SK-N-SH (cell line): ENCODE results near the gene PVRIG. TPM values are rescaled to one million over a fixed set of nuclear protein-coding genes. Genes with fewer than 3 reads are reported as not detected.

Experiments used
- CTCF ChIA-PET: fragments of 300-600, 350-600 bp; formaldehyde crosslinking; extraction: SDS; loops from one replicate; lab custom pipeline; 2021; lab: Yijun Ruan, JAX
- POLR2A ChIA-PET: fragments of 350-600 bp; sonication (Branson Sonifier 250); formaldehyde crosslinking; extraction: SDS; loops from one replicate; lab custom pipeline; 2020; ENCODE audit warnings: antibody characterized with exemption, inconsistent platforms; lab: Yijun Ruan, JAX
- DNase-seq: peaks from one replicate; pipeline ENCODE4 v3.0.0; 2012
- H2AFZ ChIP-seq: fragments of 200-600 bp; sonication (generic); 2 replicates; pipeline ENCODE4 v1.8.1; 2016; ENCODE audit warnings: antibody characterized with exemption, mild to moderate bottlenecking, low read depth
- H3F3A ChIP-seq: fragments of 200-600 bp; sonication (generic); replicated peaks from 2 replicates; pipeline ENCODE3; 2016; ENCODE audit warnings: antibody characterized with exemption, mild to moderate bottlenecking; ENCODE audit not compliant: insufficient read depth
- H3K27ac ChIP-seq, 2 experiments: fragments of 200-500 bp in 1 of 2; fragments of 200-600 bp in 1 of 2; sonication (Bioruptor generic) in 1 of 2; sonication (generic), shearing (Covaris generic) in 1 of 2; 2 replicates each; pipeline versions ENCODE4 v1.5.1 to v1.6.1; 2014 to 2016; ENCODE audit warnings: low read depth in 2 of 2, inconsistent platforms in 1 of 2, low read length in 1 of 2, mild to moderate bottlenecking in 1 of 2, mixed read lengths in 1 of 2
- H3K27me3 ChIP-seq: fragments of 200-600 bp; sonication (generic), shearing (Covaris generic); 2 replicates; pipeline ENCODE4 v1.6.1; 2016; ENCODE audit warnings: mixed run types; ENCODE audit not compliant: insufficient read depth
- H3K36me3 ChIP-seq, 2 experiments: fragments of 200-500 bp in 1 of 2; fragments of 200-600 bp in 1 of 2; sonication (Bioruptor generic) in 1 of 2; sonication (generic) in 1 of 2; replicated peaks in 1 of 2; 2 replicates each; pipeline versions ENCODE3 to v1.5.1; 2014 to 2016; ENCODE audit warnings: low read length in 1 of 2, mild to moderate bottlenecking in 1 of 2; ENCODE audit not compliant: insufficient read depth in 2 of 2, control insufficient read depth in 1 of 2
- H3K4me1 ChIP-seq, 2 experiments: fragments of 200-500 bp in 1 of 2; fragments of 200-600 bp in 1 of 2; sonication (Bioruptor generic) in 1 of 2; sonication (generic), shearing (Covaris generic) in 1 of 2; 2 replicates each; pipeline versions ENCODE4 v1.5.1 to v1.6.1; 2014 to 2016; ENCODE audit warnings: low read depth in 1 of 2, low read length in 1 of 2, mixed run types in 1 of 2; ENCODE audit not compliant: insufficient read depth in 2 of 2, control insufficient read depth in 1 of 2
- H3K4me2 ChIP-seq: fragments of 200-600 bp; sonication (generic), shearing (Covaris generic); 2 replicates; pipeline ENCODE4 v1.6.1; 2017; ENCODE audit warnings: mixed run types
- H3K4me3 ChIP-seq, 2 experiments: fragments of 200-500 bp in 1 of 2; fragments of 200-600 bp in 1 of 2; sonication (Bioruptor generic) in 1 of 2; sonication (generic), shearing (Covaris generic) in 1 of 2; 2 replicates each; pipeline versions ENCODE4 v1.5.1 to v1.8.1; 2014 to 2016; ENCODE audit warnings: low read depth in 2 of 2, inconsistent platforms in 1 of 2, low read length in 1 of 2, mild to moderate bottlenecking in 1 of 2, mixed read lengths in 1 of 2, moderate library complexity in 1 of 2
- H3K79me2 ChIP-seq: fragments of 200-600 bp; sonication (generic); 2 replicates; pipeline ENCODE4 v1.8.1; 2017; ENCODE audit warnings: mild to moderate bottlenecking; ENCODE audit not compliant: insufficient read depth
- H3K9ac ChIP-seq: fragments of 200-600 bp; sonication (generic); 2 replicates; pipeline ENCODE4 v1.6.1; 2017; ENCODE audit warnings: mixed run types
- H3K9me2 ChIP-seq: fragments of 200-600 bp; sonication (generic); 2 replicates; pipeline ENCODE4 v1.6.1; 2017; ENCODE audit warnings: mixed run types
- H3K9me3 ChIP-seq: fragments of 200-600 bp; sonication (generic); 2 replicates; pipeline ENCODE4 v1.6.1; 2017; ENCODE audit warnings: mixed run types, mild to moderate bottlenecking, moderate library complexity
- H4K20me1 ChIP-seq: fragments of 200-600 bp; sonication (generic); 2 replicates; pipeline ENCODE4 v1.6.1; 2017; ENCODE audit warnings: mild to moderate bottlenecking, mixed run types; ENCODE audit not compliant: insufficient read depth
- ELF1 ChIP-seq: IDR thresholded peaks from 2 replicates; pipeline ENCODE4 v1.4.0; 2012
- EP300 ChIP-seq, 2 experiments: IDR thresholded peaks; 2 replicates each; pipeline versions ENCODE4 v1.4.0 to v1.6.1; 2012; ENCODE audit warnings: borderline replicate concordance in 1 of 2, low read depth in 1 of 2, low read length in 1 of 2
- FOXJ3 ChIP-seq: sonication (generic); formaldehyde crosslinking; IDR thresholded peaks from 2 replicates; pipeline ENCODE4 v1.5.1; 2020; ENCODE audit warnings: mild to moderate bottlenecking, missing genetic modification reagents
- GABPA ChIP-seq: IDR thresholded peaks from 2 replicates; pipeline ENCODE4 v1.4.0; 2012; ENCODE audit warnings: low read depth, mild to moderate bottlenecking
- MXI1 ChIP-seq: IDR thresholded peaks from 2 replicates; pipeline ENCODE4 v1.6.1; 2012; ENCODE audit warnings: mild to moderate bottlenecking, low read depth, low read length, improper control_type of control experiment
- NFIC ChIP-seq: IDR thresholded peaks from 2 replicates; pipeline ENCODE4 v1.4.0; 2012; ENCODE audit warnings: borderline replicate concordance
- NRF1 ChIP-seq: IDR thresholded peaks from 2 replicates; pipeline ENCODE4 v1.6.1; 2012; ENCODE audit warnings: low read depth, mild to moderate bottlenecking, low read length
- POLR2AphosphoS5 ChIP-seq: IDR thresholded peaks from 2 replicates; pipeline ENCODE4 v1.6.1; 2012; ENCODE audit warnings: low read depth, low read length
- RAD21 ChIP-seq: IDR thresholded peaks from 2 replicates; pipeline ENCODE4 v1.6.1; 2012; ENCODE audit warnings: mild to moderate bottlenecking, low read length
- RCOR1 ChIP-seq: fragments of 150-350 bp; IDR thresholded peaks from 2 replicates; pipeline ENCODE4 v1.6.1; 2017; ENCODE audit warnings: antibody characterized with exemption, low read length
- RFX5 ChIP-seq: IDR thresholded peaks from 2 replicates; pipeline ENCODE4 v1.6.1; 2012; ENCODE audit warnings: mild to moderate bottlenecking, improper control_type of control experiment, low read length
- RXRA ChIP-seq: IDR thresholded peaks from 2 replicates; pipeline ENCODE4 v1.4.0; 2012; ENCODE audit warnings: low read depth, mild to moderate bottlenecking, borderline replicate concordance
- SIN3A ChIP-seq: IDR thresholded peaks from 2 replicates; pipeline ENCODE4 v1.6.1; 2012; ENCODE audit warnings: low read depth, mild to moderate bottlenecking, low read length, moderate library complexity, borderline replicate concordance
- TEAD4 ChIP-seq: IDR thresholded peaks from 2 replicates; pipeline ENCODE4 v1.4.0; 2012; ENCODE audit warnings: mild to moderate bottlenecking, borderline replicate concordance; ENCODE audit not compliant: insufficient read depth
- YY1 ChIP-seq: IDR thresholded peaks from 2 replicates; pipeline ENCODE4 v1.4.0; 2012; ENCODE audit warnings: low read depth, mild to moderate bottlenecking
- ZBTB33 ChIP-seq: IDR thresholded peaks from 2 replicates; pipeline ENCODE4 v1.4.0; 2012; ENCODE audit warnings: low read depth, borderline replicate concordance
- WGBS: methylation state at CpG from one replicate; pipeline ENCODE4 v1.1.6; 2017; ENCODE audit warnings: low lambda C conversion rate; 5-methylcytosine and 5-hydroxymethylcytosine counted together
- polyA plus RNA-seq, 3 experiments: library from polyadenylated mRNA; depleted of rRNA; stranded (reverse); fragments of >200 nt; gene quantifications; 2 replicates each; pipeline ENCODE4 v1.2.3, GENCODE V29; 2012
- TF ChIP-seq, protein P1 (sequence below): IDR thresholded peaks from 2 replicates; pipeline ENCODE4 v1.6.1; 2012; ENCODE audit warnings: mild to moderate bottlenecking, low read depth, low read length, moderate library complexity
- TF ChIP-seq, protein P2 (sequence below): fragments of 150-350 bp; IDR thresholded peaks from 2 replicates; pipeline ENCODE4 v1.6.1; 2016; ENCODE audit warnings: mild to moderate bottlenecking, low read depth, low read length
- TF ChIP-seq, protein P3 (sequence below): fragments of 200-600 bp; sonication (generic); IDR thresholded peaks from 2 replicates; pipeline ENCODE4 v1.6.1; 2017; ENCODE audit warnings: antibody characterized with exemption, mild to moderate bottlenecking, moderate library complexity

PVRIG gene
- polyA plus RNA-seq, 1 of the 3 experiments (the other 2 are of a cell fraction) = not detected

- WGBS = 83% methylated on average over 15 of the region's 61 CpGs
- H3K27me3 ChIP-seq = no peaks in the 10 kb centered on the region
- POLR2A ChIA-PET = no interaction called here
- peaks cover 18% of the 10 kb centered on the region for H3F3A ChIP-seq
- no peak overlapping the region for H3K4me3 ChIP-seq
- H3K9me2 ChIP-seq = no peaks in the 10 kb centered on the region
- H3K4me1 ChIP-seq = peaks cover 0 to 27% of the 10 kb centered on the region in 2 experiments; a peak in 1 of 4 replicates
- no peak overlapping the region for H3K27ac ChIP-seq
- no peak for DNase-seq
- H4K20me1 ChIP-seq = no peaks in the 10 kb centered on the region
- TF ChIP-seq YY1 (no peak), NFIC (no peak), ELF1 (no peak), SIN3A (no peak), MXI1 (no peak), RXRA (no peak), FOXJ3 (CRISPR knock-in tag) (no peak), NRF1 (no peak)
- TF ChIP-seq, protein P1, sequence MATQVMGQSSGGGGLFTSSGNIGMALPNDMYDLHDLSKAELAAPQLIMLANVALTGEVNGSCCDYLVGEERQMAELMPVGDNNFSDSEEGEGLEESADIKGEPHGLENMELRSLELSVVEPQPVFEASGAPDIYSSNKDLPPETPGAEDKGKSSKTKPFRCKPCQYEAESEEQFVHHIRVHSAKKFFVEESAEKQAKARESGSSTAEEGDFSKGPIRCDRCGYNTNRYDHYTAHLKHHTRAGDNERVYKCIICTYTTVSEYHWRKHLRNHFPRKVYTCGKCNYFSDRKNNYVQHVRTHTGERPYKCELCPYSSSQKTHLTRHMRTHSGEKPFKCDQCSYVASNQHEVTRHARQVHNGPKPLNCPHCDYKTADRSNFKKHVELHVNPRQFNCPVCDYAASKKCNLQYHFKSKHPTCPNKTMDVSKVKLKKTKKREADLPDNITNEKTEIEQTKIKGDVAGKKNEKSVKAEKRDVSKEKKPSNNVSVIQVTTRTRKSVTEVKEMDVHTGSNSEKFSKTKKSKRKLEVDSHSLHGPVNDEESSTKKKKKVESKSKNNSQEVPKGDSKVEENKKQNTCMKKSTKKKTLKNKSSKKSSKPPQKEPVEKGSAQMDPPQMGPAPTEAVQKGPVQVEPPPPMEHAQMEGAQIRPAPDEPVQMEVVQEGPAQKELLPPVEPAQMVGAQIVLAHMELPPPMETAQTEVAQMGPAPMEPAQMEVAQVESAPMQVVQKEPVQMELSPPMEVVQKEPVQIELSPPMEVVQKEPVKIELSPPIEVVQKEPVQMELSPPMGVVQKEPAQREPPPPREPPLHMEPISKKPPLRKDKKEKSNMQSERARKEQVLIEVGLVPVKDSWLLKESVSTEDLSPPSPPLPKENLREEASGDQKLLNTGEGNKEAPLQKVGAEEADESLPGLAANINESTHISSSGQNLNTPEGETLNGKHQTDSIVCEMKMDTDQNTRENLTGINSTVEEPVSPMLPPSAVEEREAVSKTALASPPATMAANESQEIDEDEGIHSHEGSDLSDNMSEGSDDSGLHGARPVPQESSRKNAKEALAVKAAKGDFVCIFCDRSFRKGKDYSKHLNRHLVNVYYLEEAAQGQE = no peak
- TF ChIP-seq, protein P2, sequence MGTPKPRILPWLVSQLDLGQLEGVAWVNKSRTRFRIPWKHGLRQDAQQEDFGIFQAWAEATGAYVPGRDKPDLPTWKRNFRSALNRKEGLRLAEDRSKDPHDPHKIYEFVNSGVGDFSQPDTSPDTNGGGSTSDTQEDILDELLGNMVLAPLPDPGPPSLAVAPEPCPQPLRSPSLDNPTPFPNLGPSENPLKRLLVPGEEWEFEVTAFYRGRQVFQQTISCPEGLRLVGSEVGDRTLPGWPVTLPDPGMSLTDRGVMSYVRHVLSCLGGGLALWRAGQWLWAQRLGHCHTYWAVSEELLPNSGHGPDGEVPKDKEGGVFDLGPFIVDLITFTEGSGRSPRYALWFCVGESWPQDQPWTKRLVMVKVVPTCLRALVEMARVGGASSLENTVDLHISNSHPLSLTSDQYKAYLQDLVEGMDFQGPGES = no peak
- no peak overlapping the region for H3K9ac ChIP-seq
- no peak overlapping the region for H2AFZ ChIP-seq
- peaks cover 6 to 21% of the 10 kb centered on the region in 2 experiments for H3K36me3 ChIP-seq
- H3K79me2 ChIP-seq = peaks cover 8% of the 10 kb centered on the region; the same call in 1 of the 2 replicates
- CTCF ChIA-PET = interaction anchor here (2.7 kb wide), 1 partner anchor 40 kb away, joined by 11 read pairs; no protein-coding TSS in a partner anchor
- H3K4me2 ChIP-seq = no peak overlapping the region
- no peaks in the 10 kb centered on the region for H3K9me3 ChIP-seq
Measured at GRCh38 chr7:100171087-100171681, 48.6 kb upstream of the PVRIG start.

GRCh38 chr7:100171840-100172239 is 47.9 kb upstream of the PVRIG start:
- Histone ChIP-seq H3K36me3 (peaks cover 6 to 21% of the 10 kb centered on the region in 2 experiments), H3K9me3 (no peaks in the 10 kb centered on the region), H3K27me3 (no peaks in the 10 kb centered on the region), H3K4me2 (no peak overlapping the region), H3K4me3 (no peak overlapping the region), H3F3A (peaks cover 18% of the 10 kb centered on the region), H3K79me2 (peaks cover 13% of the 10 kb centered on the region), H3K9me2 (no peaks in the 10 kb centered on the region), H3K9ac (no peak overlapping the region), H3K27ac (no peak overlapping the region), H2AFZ (no peak overlapping the region), H4K20me1 (no peaks in the 10 kb centered on the region), H3K4me1 (peaks cover 0 to 31% of the 10 kb centered on the region in 2 experiments; a peak in 1 of 4 replicates)
- WGBS = 95% methylated on average over 22 of the region's 22 CpGs
- POLR2A ChIA-PET = no interaction called here
- no peak for DNase-seq
- CTCF ChIA-PET = interaction anchor here (2.7 kb wide), 1 partner anchor 41 kb away, joined by 11 read pairs; no protein-coding TSS in a partner anchor
- TF ChIP-seq GABPA (no peak), RAD21 (no peak), EP300 (IDR thresholded peaks at IDR 0.05; ENCODE audit: borderline replicate concordance in 1 of 2, low read depth in 1 of 2, low read length in 1 of 2) (no peak), POLR2AphosphoS5 (no peak), RFX5 (no peak), TEAD4 (no peak), RCOR1 (no peak), ZBTB33 (no peak)
- TF ChIP-seq, protein P3, sequence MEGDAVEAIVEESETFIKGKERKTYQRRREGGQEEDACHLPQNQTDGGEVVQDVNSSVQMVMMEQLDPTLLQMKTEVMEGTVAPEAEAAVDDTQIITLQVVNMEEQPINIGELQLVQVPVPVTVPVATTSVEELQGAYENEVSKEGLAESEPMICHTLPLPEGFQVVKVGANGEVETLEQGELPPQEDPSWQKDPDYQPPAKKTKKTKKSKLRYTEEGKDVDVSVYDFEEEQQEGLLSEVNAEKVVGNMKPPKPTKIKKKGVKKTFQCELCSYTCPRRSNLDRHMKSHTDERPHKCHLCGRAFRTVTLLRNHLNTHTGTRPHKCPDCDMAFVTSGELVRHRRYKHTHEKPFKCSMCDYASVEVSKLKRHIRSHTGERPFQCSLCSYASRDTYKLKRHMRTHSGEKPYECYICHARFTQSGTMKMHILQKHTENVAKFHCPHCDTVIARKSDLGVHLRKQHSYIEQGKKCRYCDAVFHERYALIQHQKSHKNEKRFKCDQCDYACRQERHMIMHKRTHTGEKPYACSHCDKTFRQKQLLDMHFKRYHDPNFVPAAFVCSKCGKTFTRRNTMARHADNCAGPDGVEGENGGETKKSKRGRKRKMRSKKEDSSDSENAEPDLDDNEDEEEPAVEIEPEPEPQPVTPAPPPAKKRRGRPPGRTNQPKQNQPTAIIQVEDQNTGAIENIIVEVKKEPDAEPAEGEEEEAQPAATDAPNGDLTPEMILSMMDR = no peak
